Dermis microvascular lymphatic vessel endothelial cell (primary cell): ENCODE data around the gene AAK1. TPM values are rescaled to one million over a fixed set of nuclear protein-coding genes. Genes with fewer than 3 reads are reported as not detected.

Experiments
- DNase-seq, 2 donors: peaks; one replicate each; pipeline versions ENCODE4 v3.0.0 to v3.0.0-alpha.2; 2010; ENCODE audit warnings: low read depth in 2 of 2
- total RNA-seq: library from RNA; depleted of rRNA; stranded (reverse); fragments of >200 nt; gene quantifications from 2 replicates; pipeline ENCODE4 v1.2.1, GENCODE V29; 2014

Gene AAK1
- total RNA-seq, 1 donor from 2014 or later, result 16.6 TPM

- no peak for DNase-seq
These were observed 98.6 kb downstream of the AAK1 start for GRCh38 chr2:69544951-69545350.

- no peak for DNase-seq
These were observed 104.0 kb downstream of the AAK1 start for GRCh38 chr2:69539549-69539908.

GRCh38 chr2:69538872-69539548 is 104.5 kb downstream of the AAK1 start:
- peak; percentile 5 to 10 for DNase-seq

- DNase-seq, result no peak
These were observed 105.3 kb downstream of the AAK1 start for GRCh38 chr2:69538249-69538648.

- DNase-seq, result peak; percentile 3 to 16
These were observed 107.7 kb downstream of the AAK1 start for GRCh38 chr2:69535817-69536241.

- DNase-seq, result no peak
These were observed 112.4 kb downstream of the AAK1 start for GRCh38 chr2:69531186-69531585.

GRCh38 chr2:69529480-69529879 is 114.1 kb downstream of the AAK1 start:
- DNase-seq, result no peak

GRCh38 chr2:69525261-69525660 is 118.3 kb downstream of the AAK1 start:
- no peak for DNase-seq

- DNase-seq, result no peak
These were observed 118.7 kb downstream of the AAK1 start for GRCh38 chr2:69524799-69525198.

GRCh38 chr2:69521747-69522146 is 121.8 kb downstream of the AAK1 start:
- DNase-seq, result no peak

- no peak for DNase-seq
These were observed 124.7 kb downstream of the AAK1 start for GRCh38 chr2:69518841-69519240.

- no peak for DNase-seq
These were observed 126.1 kb downstream of the AAK1 start for GRCh38 chr2:69517410-69517809.

GRCh38 chr2:69514819-69515218 is 128.7 kb downstream of the AAK1 start:
- peak in 1 of 2 donors; percentile 5 for DNase-seq

GRCh38 chr2:69514406-69514805 is 129.1 kb downstream of the AAK1 start:
- peak in 1 of 2 donors; percentile 65 for DNase-seq

- no peak for DNase-seq
These were observed 131.1 kb downstream of the AAK1 start for GRCh38 chr2:69512446-69512845.

GRCh38 chr2:69510204-69510603 is 133.3 kb downstream of the AAK1 start:
- no peak for DNase-seq

GRCh38 chr2:69509750-69510140 is 133.8 kb downstream of the AAK1 start:
- DNase-seq, result no peak

GRCh38 chr2:69509011-69509749 is 134.4 kb downstream of the AAK1 start:
- no peak for DNase-seq

GRCh38 chr2:69505710-69506109 is 137.8 kb downstream of the AAK1 start:
- no peak for DNase-seq

- no peak for DNase-seq
These were observed 142.2 kb downstream of the AAK1 start for GRCh38 chr2:69501301-69501700.

- no peak for DNase-seq
These were observed 143.6 kb downstream of the AAK1 start for GRCh38 chr2:69499966-69500365.

GRCh38 chr2:69499242-69499641 is 144.3 kb downstream of the AAK1 start:
- DNase-seq, result no peak

GRCh38 chr2:69495861-69496260 is 147.7 kb downstream of the AAK1 start:
- DNase-seq, result no peak
